Right forelimb (tissue), 1 donor: ENCODE data around the gene COG6.

Experiments
- DNase-seq: peaks from one replicate; pipeline ENCODE4 v3.0.0-alpha.2; 2018

COG6 gene

GRCh38 chr13:39682788-39683187, 27.3 kb downstream of the COG6 start:
- DNase-seq: no peak

- no peak for DNase-seq
Observed at GRCh38 chr13:39684531-39685137, 29.2 kb downstream of the COG6 start.

GRCh38 chr13:39685652-39686051, 30.2 kb downstream of the COG6 start:
- no peak for DNase-seq

GRCh38 chr13:39688278-39688677, 32.8 kb downstream of the COG6 start:
- no peak for DNase-seq

- no peak for DNase-seq
Observed at GRCh38 chr13:39688699-39689405, 33.4 kb downstream of the COG6 start.

- no peak for DNase-seq
Observed at GRCh38 chr13:39692660-39693438, 37.4 kb downstream of the COG6 start.

GRCh38 chr13:39699274-39699673, 43.8 kb downstream of the COG6 start:
- DNase-seq: no peak

GRCh38 chr13:39712626-39713025, 57.2 kb downstream of the COG6 start:
- no peak for DNase-seq

GRCh38 chr13:39729156-39729555, 73.7 kb downstream of the COG6 start:
- no peak for DNase-seq

- DNase-seq: no peak
Observed at GRCh38 chr13:39734952-39735351, 79.5 kb downstream of the COG6 start.

- DNase-seq: no peak
Observed at GRCh38 chr13:39737047-39737446, 81.6 kb downstream of the COG6 start.

- DNase-seq: no peak
Observed at GRCh38 chr13:39740761-39741160, 85.3 kb downstream of the COG6 start.

GRCh38 chr13:39748961-39749360, 93.5 kb downstream of the COG6 start:
- no peak for DNase-seq

- no peak for DNase-seq
Observed at GRCh38 chr13:39749528-39749927, 94.1 kb downstream of the COG6 start.

GRCh38 chr13:39751805-39752204, 96.3 kb downstream of the COG6 start:
- DNase-seq: no peak

GRCh38 chr13:39760521-39760920, 105.1 kb downstream of the COG6 start:
- DNase-seq: no peak

- peak; percentile 72 for DNase-seq
Observed at GRCh38 chr13:39765801-39766463, 110.5 kb downstream of the COG6 start.

GRCh38 chr13:39766464-39767158, 111.1 kb downstream of the COG6 start:
- DNase-seq: no peak

GRCh38 chr13:39767791-39768517, 112.5 kb downstream of the COG6 start:
- no peak for DNase-seq

GRCh38 chr13:39768962-39769361, 113.5 kb downstream of the COG6 start:
- DNase-seq: no peak

- no peak for DNase-seq
Observed at GRCh38 chr13:39770221-39771090, 115.0 kb downstream of the COG6 start.
